ENCODE data around the gene CHIA. TPM values are rescaled to one million over a fixed set of nuclear protein-coding genes. Genes with fewer than 3 reads are reported as not detected.
A peak's percentile ranks its signal among the peaks of the same experiment; 100 is the strongest.

The CHIA gene
- not detected for total RNA-seq
- under 1 TPM in 1 of 2 donors, not detected in 1; 0.06 TPM for polyA plus RNA-seq

DNA sequence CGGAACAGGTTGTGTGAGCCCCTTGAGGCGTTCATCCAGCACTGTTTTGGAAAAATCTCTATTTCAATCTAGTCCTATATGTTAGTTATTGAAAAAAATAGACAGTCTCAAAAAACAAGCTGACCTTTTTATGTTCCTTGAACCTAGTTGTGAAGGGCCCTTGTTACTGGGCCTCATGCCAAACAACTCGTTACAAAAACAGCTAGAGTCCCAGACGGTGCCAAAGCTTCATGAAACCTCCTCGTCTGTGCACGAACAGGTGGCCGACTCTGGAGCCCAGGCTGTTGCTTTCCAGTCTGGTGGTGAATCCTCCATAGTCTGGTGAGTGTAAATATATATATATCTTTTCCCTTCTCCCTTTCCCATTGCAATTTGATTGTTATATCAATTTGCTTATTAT is at the start of gene CHIA:
CHIA (plus strand) TSS at position 222 of the 400 bp plus-strand sequence. CDS start 19,617 bp downstream, outside the sequence.
- no peak within 1 kb of the TSS for H3K27ac ChIP-seq (ENCODE audit: low read depth in 1 of 2, low read length in 2 of 2)
- H3K9ac ChIP-seq (ENCODE audit: low read depth in 1 of 2, low read length in 2 of 2) = no peak within 1 kb of the TSS
- no peak for DNase-seq (ENCODE audit: low spot score)
- peaks cover 0 to 5% (median 0%) of the 10 kb centered on the region in 4 donors for H3K4me1 ChIP-seq (ENCODE audit: control insufficient read depth in 4 of 4, insufficient read depth in 4 of 4, low read length in 3 of 4)
- TF ChIP-seq YY1 (IDR thresholded peaks at IDR 0.05) (peak; percentile 36), TAF1 (conservative IDR thresholded peaks at IDR 0.05) (no peak)
- no peak within 1 kb of the TSS for H3K4me3 ChIP-seq (ENCODE audit: low read depth in 1 of 3, low read length in 3 of 3)
- H3K27me3 ChIP-seq (ENCODE audit: control insufficient read depth in 4 of 4, insufficient read depth in 4 of 4, low read length in 3 of 4) = peaks cover 0 to 1% (median 0%) of the 10 kb centered on the region in 4 donors
- H3K9me3 ChIP-seq (ENCODE audit: control insufficient read depth in 4 of 4, low read length in 3 of 4) = no peaks in the 10 kb centered on the region
- H3K36me3 ChIP-seq (ENCODE audit: control insufficient read depth in 4 of 4, insufficient read depth in 3 of 4, low read depth in 1 of 4, low read length in 3 of 4) = no peaks in the 10 kb centered on the region
- WGBS = 26% methylated on average over 7 of the region's 7 CpGs

DNA sequence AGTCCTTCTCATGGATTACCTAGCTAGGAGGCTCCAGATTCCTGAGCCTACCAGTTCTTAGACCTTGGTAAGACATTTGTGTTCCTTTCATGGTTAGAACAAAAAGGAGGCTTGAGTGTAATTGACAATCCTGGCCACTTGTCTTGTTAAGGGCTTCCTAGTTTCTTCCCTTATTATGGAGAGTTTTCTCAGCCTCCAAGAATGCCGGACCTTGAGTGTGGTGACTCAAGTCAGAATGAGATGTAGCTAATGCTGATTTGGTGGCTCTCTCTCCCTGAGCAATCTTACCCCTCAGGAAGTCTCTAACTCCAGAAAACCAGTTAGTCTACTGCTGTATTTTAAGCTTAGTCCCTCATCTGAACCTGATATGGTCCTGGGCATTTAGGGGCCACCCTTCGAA is 48.9 kb upstream of the CHIA start:
- no peaks in the 10 kb centered on the region for H3K36me3 ChIP-seq (ENCODE audit: control insufficient read depth in 4 of 4, insufficient read depth in 3 of 4, low read depth in 1 of 4, low read length in 3 of 4)
- WGBS = 82% methylated on average over 2 of the region's 2 CpGs
- no peaks in the 10 kb centered on the region for H3K27me3 ChIP-seq (ENCODE audit: control insufficient read depth in 4 of 4, insufficient read depth in 4 of 4, low read length in 3 of 4)
- H3K9ac ChIP-seq (ENCODE audit: low read depth in 1 of 2, low read length in 2 of 2) = no peak overlapping the region
- H3K4me1 ChIP-seq (ENCODE audit: control insufficient read depth in 4 of 4, insufficient read depth in 4 of 4, low read length in 3 of 4) = no peaks in the 10 kb centered on the region
- H3K9me3 ChIP-seq (ENCODE audit: control insufficient read depth in 4 of 4, low read length in 3 of 4) = no peaks in the 10 kb centered on the region
- no peak for DNase-seq (ENCODE audit: low spot score)
- no peak for TF ChIP-seq FOXA1 (IDR thresholded peaks at IDR 0.05)
- TF ChIP-seq, protein P1, sequence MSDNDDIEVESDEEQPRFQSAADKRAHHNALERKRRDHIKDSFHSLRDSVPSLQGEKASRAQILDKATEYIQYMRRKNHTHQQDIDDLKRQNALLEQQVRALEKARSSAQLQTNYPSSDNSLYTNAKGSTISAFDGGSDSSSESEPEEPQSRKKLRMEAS (IDR thresholded peaks at IDR 0.05) = no peak
- no peak for TF ChIP-seq REST (IDR thresholded peaks at IDR 0.05)
- no peak for TF ChIP-seq HNF4A (conservative IDR thresholded peaks at IDR 0.05)
- no peak for TF ChIP-seq NR2F2 (IDR thresholded peaks at IDR 0.05)
- no peak overlapping the region for H3K27ac ChIP-seq (ENCODE audit: low read depth in 1 of 2, low read length in 2 of 2)
- no peak overlapping the region for H3K4me3 ChIP-seq (ENCODE audit: low read depth in 1 of 3, low read length in 3 of 3)

- Histone ChIP-seq H3K27me3 (ENCODE audit: control insufficient read depth in 4 of 4, insufficient read depth in 4 of 4, low read length in 3 of 4) (no peaks in the 10 kb centered on the region), H3K9ac (ENCODE audit: low read depth in 1 of 2, low read length in 2 of 2) (no peak overlapping the region), H3K36me3 (ENCODE audit: control insufficient read depth in 4 of 4, insufficient read depth in 3 of 4, low read depth in 1 of 4, low read length in 3 of 4) (no peaks in the 10 kb centered on the region), H3K9me3 (ENCODE audit: control insufficient read depth in 4 of 4, low read length in 3 of 4) (no peaks in the 10 kb centered on the region), H3K27ac (ENCODE audit: low read depth in 1 of 2, low read length in 2 of 2) (no peak overlapping the region), H3K4me1 (ENCODE audit: control insufficient read depth in 4 of 4, insufficient read depth in 4 of 4, low read length in 3 of 4) (no peaks in the 10 kb centered on the region), H3K4me3 (ENCODE audit: low read depth in 1 of 3, low read length in 3 of 3) (no peak overlapping the region)
- TF ChIP-seq, protein P2, sequence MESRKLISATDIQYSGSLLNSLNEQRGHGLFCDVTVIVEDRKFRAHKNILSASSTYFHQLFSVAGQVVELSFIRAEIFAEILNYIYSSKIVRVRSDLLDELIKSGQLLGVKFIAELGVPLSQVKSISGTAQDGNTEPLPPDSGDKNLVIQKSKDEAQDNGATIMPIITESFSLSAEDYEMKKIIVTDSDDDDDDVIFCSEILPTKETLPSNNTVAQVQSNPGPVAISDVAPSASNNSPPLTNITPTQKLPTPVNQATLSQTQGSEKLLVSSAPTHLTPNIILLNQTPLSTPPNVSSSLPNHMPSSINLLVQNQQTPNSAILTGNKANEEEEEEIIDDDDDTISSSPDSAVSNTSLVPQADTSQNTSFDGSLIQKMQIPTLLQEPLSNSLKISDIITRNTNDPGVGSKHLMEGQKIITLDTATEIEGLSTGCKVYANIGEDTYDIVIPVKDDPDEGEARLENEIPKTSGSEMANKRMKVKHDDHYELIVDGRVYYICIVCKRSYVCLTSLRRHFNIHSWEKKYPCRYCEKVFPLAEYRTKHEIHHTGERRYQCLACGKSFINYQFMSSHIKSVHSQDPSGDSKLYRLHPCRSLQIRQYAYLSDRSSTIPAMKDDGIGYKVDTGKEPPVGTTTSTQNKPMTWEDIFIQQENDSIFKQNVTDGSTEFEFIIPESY (IDR thresholded peaks at IDR 0.05) = no peak
- TF ChIP-seq TAF1 (conservative IDR thresholded peaks at IDR 0.05) = no peak
- TF ChIP-seq, protein P3, sequence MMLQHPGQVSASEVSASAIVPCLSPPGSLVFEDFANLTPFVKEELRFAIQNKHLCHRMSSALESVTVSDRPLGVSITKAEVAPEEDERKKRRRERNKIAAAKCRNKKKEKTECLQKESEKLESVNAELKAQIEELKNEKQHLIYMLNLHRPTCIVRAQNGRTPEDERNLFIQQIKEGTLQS (IDR thresholded peaks at IDR 0.05) = no peak
- TF ChIP-seq EGR1 (IDR thresholded peaks at IDR 0.05; ENCODE audit: low read depth in 2 of 2) = no peak
- TF ChIP-seq RAD21 (IDR thresholded peaks at IDR 0.05) = no peak
- TF ChIP-seq FOXA2 (IDR thresholded peaks at IDR 0.05) = no peak
- TF ChIP-seq RXRA (IDR thresholded peaks at IDR 0.05) = no peak
- TF ChIP-seq JUND (IDR thresholded peaks at IDR 0.05) = no peak
- TF ChIP-seq FOXA1 (IDR thresholded peaks at IDR 0.05) = no peak
- TF ChIP-seq HNF4G (IDR thresholded peaks at IDR 0.05) = no peak
- TF ChIP-seq, protein P1 (IDR thresholded peaks at IDR 0.05) = no peak
- DNase-seq (ENCODE audit: low spot score) = no peak
- WGBS = 57% methylated on average over 4 of the region's 4 CpGs
Measured at GRCh38 chr1:111242805-111243523, 47.7 kb upstream of the CHIA start.

All from liver (tissue), 9 donors.